ENCODE measurements around the gene ITGA6.
A peak's percentile ranks its signal among the peaks of the same experiment; 100 is the strongest.

The ITGA6 gene

GRCh38 chr2:172484706-172485105 is 57.3 kb downstream of the ITGA6 start:
- peak overlapping the region; percentile 0; the same call in 1 of the 2 replicates for H2AFZ ChIP-seq (ENCODE audit: low read depth)
- H4K20me1 ChIP-seq (ENCODE audit: insufficient read depth): no peaks in the 10 kb centered on the region
- H3K27me3 ChIP-seq (ENCODE audit: insufficient read depth, low read depth): no peaks in the 10 kb centered on the region
- no peak overlapping the region for H3K4me3 ChIP-seq (IDR thresholded peaks at IDR 0.05; ENCODE audit: insufficient read depth, low read depth, low read length)
- H3K4me2 ChIP-seq: peak overlapping the region; percentile 59
- H3K4me1 ChIP-seq (ENCODE audit: low read depth, poor library complexity, severe bottlenecking): peaks cover 71% of the 10 kb centered on the region
- TF ChIP-seq, protein P1, sequence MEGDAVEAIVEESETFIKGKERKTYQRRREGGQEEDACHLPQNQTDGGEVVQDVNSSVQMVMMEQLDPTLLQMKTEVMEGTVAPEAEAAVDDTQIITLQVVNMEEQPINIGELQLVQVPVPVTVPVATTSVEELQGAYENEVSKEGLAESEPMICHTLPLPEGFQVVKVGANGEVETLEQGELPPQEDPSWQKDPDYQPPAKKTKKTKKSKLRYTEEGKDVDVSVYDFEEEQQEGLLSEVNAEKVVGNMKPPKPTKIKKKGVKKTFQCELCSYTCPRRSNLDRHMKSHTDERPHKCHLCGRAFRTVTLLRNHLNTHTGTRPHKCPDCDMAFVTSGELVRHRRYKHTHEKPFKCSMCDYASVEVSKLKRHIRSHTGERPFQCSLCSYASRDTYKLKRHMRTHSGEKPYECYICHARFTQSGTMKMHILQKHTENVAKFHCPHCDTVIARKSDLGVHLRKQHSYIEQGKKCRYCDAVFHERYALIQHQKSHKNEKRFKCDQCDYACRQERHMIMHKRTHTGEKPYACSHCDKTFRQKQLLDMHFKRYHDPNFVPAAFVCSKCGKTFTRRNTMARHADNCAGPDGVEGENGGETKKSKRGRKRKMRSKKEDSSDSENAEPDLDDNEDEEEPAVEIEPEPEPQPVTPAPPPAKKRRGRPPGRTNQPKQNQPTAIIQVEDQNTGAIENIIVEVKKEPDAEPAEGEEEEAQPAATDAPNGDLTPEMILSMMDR (conservative IDR thresholded peaks at IDR 0.05; ENCODE audit: low read depth, low read length): peak; percentile 36
- H3K36me3 ChIP-seq (ENCODE audit: insufficient read depth): no peaks in the 10 kb centered on the region
- no peaks in the 10 kb centered on the region for H3K79me2 ChIP-seq (ENCODE audit: insufficient read depth, low read depth)
- H3K27ac ChIP-seq: peak overlapping the region; percentile 45; the same call in 1 of the 2 replicates
- no peak overlapping the region for H3K9ac ChIP-seq

DNA sequence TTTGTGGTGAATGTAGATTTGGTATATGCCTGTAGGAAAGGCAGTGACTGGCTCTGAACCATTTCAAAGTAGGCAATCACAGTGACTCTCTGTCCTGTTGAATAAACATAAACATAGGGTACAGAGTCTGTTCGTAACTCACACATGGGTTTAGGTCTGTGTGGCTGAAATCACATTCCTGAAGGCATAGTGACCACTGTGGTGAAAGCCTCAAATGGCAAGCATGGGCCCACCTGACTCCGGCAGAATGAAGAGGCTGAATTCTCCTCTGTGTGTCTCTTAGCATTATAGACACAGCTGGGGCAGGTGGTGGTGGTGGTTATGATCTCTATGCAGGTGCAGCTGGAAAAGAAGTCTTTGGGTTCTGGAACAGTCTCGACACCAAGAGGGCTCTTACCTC is 61.2 kb downstream of the ITGA6 start:
- peak overlapping the region; percentile 11; the same call in 1 of the 2 replicates for H3K27ac ChIP-seq
- no peak overlapping the region for H3K4me3 ChIP-seq (IDR thresholded peaks at IDR 0.05; ENCODE audit: insufficient read depth, low read depth, low read length)
- TF ChIP-seq, protein P1 (conservative IDR thresholded peaks at IDR 0.05; ENCODE audit: low read depth, low read length): no peak
- H4K20me1 ChIP-seq (ENCODE audit: insufficient read depth): no peaks in the 10 kb centered on the region
- peak overlapping the region; percentile 44; the same call in 1 of the 2 replicates for H3K4me2 ChIP-seq
- peaks cover 89% of the 10 kb centered on the region for H3K4me1 ChIP-seq (ENCODE audit: low read depth, poor library complexity, severe bottlenecking)
- H3K36me3 ChIP-seq (ENCODE audit: insufficient read depth): no peaks in the 10 kb centered on the region
- no peak overlapping the region for H2AFZ ChIP-seq (ENCODE audit: low read depth)
- H3K27me3 ChIP-seq (ENCODE audit: insufficient read depth, low read depth): no peaks in the 10 kb centered on the region
- H3K79me2 ChIP-seq (ENCODE audit: insufficient read depth, low read depth): no peaks in the 10 kb centered on the region
- H3K9ac ChIP-seq: no peak overlapping the region

DNA sequence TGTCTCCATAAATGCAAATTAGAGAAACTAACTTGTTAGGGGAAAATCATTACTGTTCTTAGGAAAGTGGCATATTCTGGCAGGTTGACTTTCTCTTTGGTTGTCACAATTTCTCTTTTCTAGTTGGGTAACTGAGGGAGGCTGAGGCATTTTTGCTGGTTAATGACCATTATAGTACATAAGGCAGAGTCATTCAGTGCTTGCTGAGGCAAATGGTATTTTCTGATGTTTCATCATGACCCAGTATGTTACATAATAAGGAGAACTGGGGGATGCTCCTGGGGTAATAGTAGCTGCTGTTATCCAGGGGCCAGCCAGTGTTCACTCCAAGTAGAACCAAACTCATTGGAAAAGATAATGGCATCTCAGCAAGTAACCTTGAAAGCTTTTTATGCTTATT is 62.3 kb downstream of the ITGA6 start:
- Histone ChIP-seq H3K4me3 (IDR thresholded peaks at IDR 0.05; ENCODE audit: insufficient read depth, low read depth, low read length) (no peak overlapping the region), H2AFZ (ENCODE audit: low read depth) (no peak overlapping the region), H3K79me2 (ENCODE audit: insufficient read depth, low read depth) (no peaks in the 10 kb centered on the region), H3K27ac (no peak overlapping the region), H3K27me3 (ENCODE audit: insufficient read depth, low read depth) (no peaks in the 10 kb centered on the region), H3K36me3 (ENCODE audit: insufficient read depth) (no peaks in the 10 kb centered on the region), H3K4me2 (no peak overlapping the region; the same call in 1 of the 2 replicates), H3K4me1 (ENCODE audit: low read depth, poor library complexity, severe bottlenecking) (peaks cover 78% of the 10 kb centered on the region), H4K20me1 (ENCODE audit: insufficient read depth) (no peaks in the 10 kb centered on the region), H3K9ac (no peak overlapping the region)
- TF ChIP-seq, protein P1 (conservative IDR thresholded peaks at IDR 0.05; ENCODE audit: low read depth, low read length): no peak

DNA sequence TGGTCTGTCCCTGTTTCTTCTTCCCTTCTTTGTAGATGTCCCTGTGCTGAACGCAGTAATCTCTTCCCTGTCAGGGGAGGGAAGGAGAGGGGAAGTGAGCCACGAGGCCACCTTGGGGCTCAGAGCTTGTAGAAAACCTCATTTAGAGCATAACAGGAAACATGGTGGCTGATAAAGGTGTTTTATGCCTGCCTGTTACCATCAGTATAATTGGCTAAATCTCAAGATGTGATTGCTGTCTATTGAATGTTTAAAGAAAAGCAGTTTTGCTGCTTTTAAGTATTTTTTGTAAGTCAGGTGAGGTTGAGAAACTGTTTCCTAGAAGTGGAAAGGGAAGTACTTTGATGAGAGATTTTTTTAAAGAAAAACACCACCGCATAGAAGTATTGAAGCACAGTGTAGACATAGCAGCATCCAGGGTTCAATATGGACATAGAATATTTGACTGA is 68.8 kb downstream of the ITGA6 start:
- no peak overlapping the region for H3K27ac ChIP-seq
- TF ChIP-seq, protein P1 (conservative IDR thresholded peaks at IDR 0.05; ENCODE audit: low read depth, low read length): no peak
- no peak overlapping the region for H3K4me3 ChIP-seq (IDR thresholded peaks at IDR 0.05; ENCODE audit: insufficient read depth, low read depth, low read length)
- H3K27me3 ChIP-seq (ENCODE audit: insufficient read depth, low read depth): no peaks in the 10 kb centered on the region
- no peak overlapping the region for H2AFZ ChIP-seq (ENCODE audit: low read depth)
- no peak overlapping the region for H3K9ac ChIP-seq
- no peak overlapping the region for H3K4me2 ChIP-seq
- no peaks in the 10 kb centered on the region for H3K79me2 ChIP-seq (ENCODE audit: insufficient read depth, low read depth)
- H4K20me1 ChIP-seq (ENCODE audit: insufficient read depth): no peaks in the 10 kb centered on the region
- H3K36me3 ChIP-seq (ENCODE audit: insufficient read depth): no peaks in the 10 kb centered on the region
- H3K4me1 ChIP-seq (ENCODE audit: low read depth, poor library complexity, severe bottlenecking): peaks cover 22% of the 10 kb centered on the region
